SU-DHL-6 (cell line): Measurements from ENCODE around the gene LETM1.

ENCODE experiments used
- H2AFZ ChIP-seq: fragments of 200-600 bp; sonication (generic); 2 replicates; pipeline ENCODE4 v1.6.1; 2014; ENCODE audit warnings: low read depth, mild to moderate bottlenecking, moderate library complexity, mixed read lengths, antibody characterized with exemption, low read length; ENCODE audit not compliant: severe bottlenecking
- H3F3A ChIP-seq: fragments of 200-600 bp; shearing (Covaris generic); 2 replicates; pipeline ENCODE4 v1.6.0; 2016; ENCODE audit warnings: antibody characterized with exemption, mild to moderate bottlenecking; ENCODE audit not compliant: insufficient read depth
- H3K27ac ChIP-seq: fragments of 200-600 bp; sonication (generic); 2 replicates; pipeline ENCODE4 v1.5.1; 2016; ENCODE audit warnings: low read depth, mild to moderate bottlenecking, low read length, moderate library complexity, mixed read lengths
- H3K27me3 ChIP-seq: fragments of 200-600 bp; sonication (generic), shearing (Covaris generic); 2 replicates; pipeline ENCODE4 v1.6.0; 2014; ENCODE audit warnings: mild to moderate bottlenecking, low read length
- H3K36me3 ChIP-seq: fragments of 200-600 bp; sonication (generic); 2 replicates; pipeline ENCODE4 v1.6.1; 2014; ENCODE audit warnings: mild to moderate bottlenecking, low read length, mixed read lengths
- H3K4me2 ChIP-seq: fragments of 300-600, 200-600 bp; shearing (Covaris generic), sonication (generic); 2 replicates; pipeline ENCODE4 v1.6.0; 2014; ENCODE audit warnings: low read length, low read depth, mild to moderate bottlenecking; ENCODE audit not compliant: poor library complexity, severe bottlenecking
- H3K4me3 ChIP-seq: fragments of 200-600 bp; sonication (generic); 2 replicates; pipeline ENCODE4 v1.5.1; 2014; ENCODE audit warnings: antibody characterized with exemption, low read length, mild to moderate bottlenecking, mixed read lengths; ENCODE audit not compliant: insufficient read depth, poor library complexity, severe bottlenecking
- H3K79me2 ChIP-seq: fragments of 200-600 bp; sonication (generic); 2 replicates; pipeline ENCODE4 v1.6.1; 2014; ENCODE audit warnings: mild to moderate bottlenecking, low read length, moderate library complexity; ENCODE audit not compliant: insufficient read depth
- H3K9ac ChIP-seq: fragments of 200-600 bp; sonication (generic); 2 replicates; pipeline ENCODE4 v1.7.0; 2014; ENCODE audit warnings: mild to moderate bottlenecking, low read length
- H3K9me2 ChIP-seq: fragments of 200-600 bp; sonication (generic); replicated peaks from 2 replicates; pipeline ENCODE4 v1.6.1; 2014; ENCODE audit warnings: low read length; ENCODE audit not compliant: insufficient read depth
- H3K9me3 ChIP-seq: fragments of 200-600 bp; sonication (generic); 2 replicates; pipeline ENCODE4 v1.6.1; 2014; ENCODE audit warnings: low read length, mixed read lengths; ENCODE audit not compliant: insufficient read depth
- H4K20me1 ChIP-seq: fragments of 200-600 bp; sonication (generic); 2 replicates; pipeline ENCODE4 v1.6.1; 2014; ENCODE audit warnings: low read depth, mild to moderate bottlenecking, antibody characterized with exemption, low read length, moderate library complexity, mixed read lengths
- EZH2phosphoT487 ChIP-seq: fragments of 200-600 bp; sonication (generic), shearing (Covaris generic); conservative IDR thresholded peaks from 2 replicates; pipeline ENCODE4 v1.6.1; 2018; ENCODE audit warnings: mild to moderate bottlenecking, antibody characterized with exemption, low read length, moderate library complexity, mixed read lengths
- TF ChIP-seq, protein P1 (sequence below): fragments of 200-600 bp; sonication (generic); IDR thresholded peaks from one replicate; pipeline ENCODE4 v1.5.1; 2017; ENCODE audit warnings: antibody characterized with exemption, mild to moderate bottlenecking, low read length, moderate library complexity; ENCODE audit not compliant: insufficient read depth, poor library complexity, severe bottlenecking

Gene LETM1

DNA sequence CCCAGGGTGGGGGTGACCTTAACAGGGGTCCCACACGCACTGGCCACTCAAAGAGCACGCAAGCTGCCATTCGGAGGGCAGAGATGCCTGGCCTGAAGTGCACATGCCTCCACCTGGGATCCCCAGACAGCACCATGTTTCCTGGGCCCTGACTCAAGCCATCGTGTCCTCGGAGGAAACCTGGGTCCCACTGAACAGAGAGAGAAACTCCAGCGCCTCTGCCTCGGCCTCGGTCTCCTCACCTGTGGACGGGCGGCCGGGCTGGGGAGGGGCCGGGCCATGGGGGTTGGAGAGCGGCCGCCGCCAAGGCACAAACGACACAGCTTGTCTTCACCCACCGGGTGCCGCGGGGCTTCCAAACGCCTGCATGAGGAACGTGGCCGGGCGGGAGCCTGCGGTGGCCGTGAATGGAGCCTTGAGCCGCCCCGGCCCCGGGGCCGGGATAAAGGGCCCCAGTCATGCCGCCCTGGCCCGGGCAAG is 92.8 kb downstream of the LETM1 start:
- no peak overlapping the region for H3K4me2 ChIP-seq
- H3K27me3 ChIP-seq = no peaks in the 10 kb centered on the region
- no peak overlapping the region for H3K4me3 ChIP-seq
- no peaks in the 10 kb centered on the region for H3K9me2 ChIP-seq
- H3K36me3 ChIP-seq = no peaks in the 10 kb centered on the region
- H3K9ac ChIP-seq = no peak overlapping the region
- no peaks in the 10 kb centered on the region for H3F3A ChIP-seq
- TF ChIP-seq, protein P1, sequence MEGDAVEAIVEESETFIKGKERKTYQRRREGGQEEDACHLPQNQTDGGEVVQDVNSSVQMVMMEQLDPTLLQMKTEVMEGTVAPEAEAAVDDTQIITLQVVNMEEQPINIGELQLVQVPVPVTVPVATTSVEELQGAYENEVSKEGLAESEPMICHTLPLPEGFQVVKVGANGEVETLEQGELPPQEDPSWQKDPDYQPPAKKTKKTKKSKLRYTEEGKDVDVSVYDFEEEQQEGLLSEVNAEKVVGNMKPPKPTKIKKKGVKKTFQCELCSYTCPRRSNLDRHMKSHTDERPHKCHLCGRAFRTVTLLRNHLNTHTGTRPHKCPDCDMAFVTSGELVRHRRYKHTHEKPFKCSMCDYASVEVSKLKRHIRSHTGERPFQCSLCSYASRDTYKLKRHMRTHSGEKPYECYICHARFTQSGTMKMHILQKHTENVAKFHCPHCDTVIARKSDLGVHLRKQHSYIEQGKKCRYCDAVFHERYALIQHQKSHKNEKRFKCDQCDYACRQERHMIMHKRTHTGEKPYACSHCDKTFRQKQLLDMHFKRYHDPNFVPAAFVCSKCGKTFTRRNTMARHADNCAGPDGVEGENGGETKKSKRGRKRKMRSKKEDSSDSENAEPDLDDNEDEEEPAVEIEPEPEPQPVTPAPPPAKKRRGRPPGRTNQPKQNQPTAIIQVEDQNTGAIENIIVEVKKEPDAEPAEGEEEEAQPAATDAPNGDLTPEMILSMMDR = no peak
- TF ChIP-seq EZH2phosphoT487 = no peak
- H3K27ac ChIP-seq = no peak overlapping the region
- no peaks in the 10 kb centered on the region for H3K79me2 ChIP-seq
- H4K20me1 ChIP-seq = no peaks in the 10 kb centered on the region
- H3K9me3 ChIP-seq = no peaks in the 10 kb centered on the region
- H2AFZ ChIP-seq = no peak overlapping the region

- no peak overlapping the region for H3K27ac ChIP-seq
Measured at GRCh38 chr4:1762264-1763010, 93.5 kb downstream of the LETM1 start.

More at GRCh38 chr4:1762264-1763010, 93.5 kb downstream of the LETM1 start:
- no peak for TF ChIP-seq EZH2phosphoT487
- TF ChIP-seq, protein P1 = no peak
- Histone ChIP-seq H3K9me2 (no peaks in the 10 kb centered on the region), H2AFZ (no peak overlapping the region), H3K4me3 (no peak overlapping the region), H4K20me1 (no peaks in the 10 kb centered on the region), H3K4me2 (no peak overlapping the region), H3K27me3 (no peaks in the 10 kb centered on the region), H3K36me3 (no peaks in the 10 kb centered on the region), H3K9me3 (no peaks in the 10 kb centered on the region), H3K79me2 (no peaks in the 10 kb centered on the region), H3F3A (no peaks in the 10 kb centered on the region), H3K9ac (no peak overlapping the region)
